Liver (tissue), 9 donors: ENCODE data around the gene SS18L1. TPM values are rescaled to one million over a fixed set of nuclear protein-coding genes. Genes with fewer than 3 reads are reported as not detected.
A peak's percentile ranks its signal among the peaks of the same experiment; 100 is the strongest.

Experiments
- DNase-seq: peaks from one replicate; pipeline ENCODE4 v3.0.0-alpha.2; 2017; ENCODE audit warnings: low spot score
- H3K27ac ChIP-seq, 2 donors: one replicate each; pipeline ENCODE4 v1.7.0; 2013; ENCODE audit warnings: inconsistent platforms in 2 of 2, low read length in 2 of 2, control low read depth in 1 of 2, low read depth in 1 of 2, mild to moderate bottlenecking in 1 of 2
- H3K27me3 ChIP-seq, 4 donors: one replicate each; pipeline versions ENCODE4 v1.6.1 to v1.7.0; 2013; ENCODE audit warnings: low read length in 3 of 4, inconsistent platforms in 1 of 4, mild to moderate bottlenecking in 1 of 4, moderate library complexity in 1 of 4; ENCODE audit not compliant: control insufficient read depth in 4 of 4, insufficient read depth in 4 of 4
- H3K36me3 ChIP-seq, 4 donors: one replicate each; pipeline versions ENCODE4 v1.6.1 to v1.7.0; 2013; ENCODE audit warnings: low read length in 3 of 4, mild to moderate bottlenecking in 3 of 4, low read depth in 1 of 4, moderate library complexity in 1 of 4; ENCODE audit not compliant: control insufficient read depth in 4 of 4, insufficient read depth in 3 of 4
- H3K4me1 ChIP-seq, 4 donors: one replicate each; pipeline versions ENCODE4 v1.6.1 to v1.7.0; 2013; ENCODE audit warnings: low read length in 3 of 4, mild to moderate bottlenecking in 3 of 4, moderate library complexity in 1 of 4; ENCODE audit not compliant: control insufficient read depth in 4 of 4, insufficient read depth in 4 of 4
- H3K4me3 ChIP-seq, 3 donors: one replicate each; pipeline versions ENCODE4 v1.6.1 to v1.7.0; 2013; ENCODE audit warnings: low read length in 3 of 3, control low read depth in 1 of 3, low read depth in 1 of 3, mild to moderate bottlenecking in 1 of 3
- H3K9ac ChIP-seq, 2 donors: one replicate each; pipeline ENCODE4 v1.7.0; 2013; ENCODE audit warnings: low read length in 2 of 2, mild to moderate bottlenecking in 2 of 2, moderate library complexity in 2 of 2, control low read depth in 1 of 2, low read depth in 1 of 2
- H3K9me3 ChIP-seq, 4 donors: one replicate each; pipeline versions ENCODE4 v1.6.1 to v1.7.0; 2013; ENCODE audit warnings: low read length in 3 of 4; ENCODE audit not compliant: control insufficient read depth in 4 of 4
- EGR1 ChIP-seq, 2 donors: IDR thresholded peaks; 2 replicates each; pipeline ENCODE4 v1.6.1; 2016 to 2018; ENCODE audit warnings: antibody characterized with exemption in 2 of 2, low read depth in 2 of 2
- FOXA1 ChIP-seq: IDR thresholded peaks from 2 replicates; pipeline ENCODE4 v1.6.1; 2016; ENCODE audit warnings: antibody characterized with exemption
- GABPA ChIP-seq, 2 donors: IDR thresholded peaks in 1 of 2; conservative IDR thresholded peaks in 1 of 2; 2 replicates each; pipeline ENCODE4 v1.6.1; 2016; ENCODE audit warnings: antibody characterized with exemption in 2 of 2, mild to moderate bottlenecking in 1 of 2, moderate library complexity in 1 of 2
- HNF4A ChIP-seq, 2 donors: conservative IDR thresholded peaks; 2 replicates each; pipeline ENCODE4 v1.6.1; 2016; ENCODE audit warnings: antibody characterized with exemption in 2 of 2, mild to moderate bottlenecking in 2 of 2
- HNF4G ChIP-seq: IDR thresholded peaks from 2 replicates; pipeline ENCODE4 v1.6.1; 2016; ENCODE audit warnings: antibody characterized with exemption
- JUND ChIP-seq, 2 donors: IDR thresholded peaks; 2 replicates each; pipeline ENCODE4 v1.6.1; 2016; ENCODE audit warnings: antibody characterized with exemption in 2 of 2
- NR2F2 ChIP-seq: IDR thresholded peaks from 2 replicates; pipeline ENCODE4 v1.6.1; 2016; ENCODE audit warnings: antibody characterized with exemption
- RAD21 ChIP-seq, 2 donors: IDR thresholded peaks; 2 replicates each; pipeline ENCODE4 v1.6.1; 2016; ENCODE audit warnings: antibody characterized with exemption in 2 of 2, mild to moderate bottlenecking in 2 of 2
- RXRA ChIP-seq, 2 donors: IDR thresholded peaks; 2 replicates each; pipeline ENCODE4 v1.6.1; 2017 to 2018; ENCODE audit warnings: antibody characterized with exemption in 2 of 2, mild to moderate bottlenecking in 1 of 2
- TAF1 ChIP-seq: conservative IDR thresholded peaks from 2 replicates; pipeline ENCODE4 v1.6.1; 2016; ENCODE audit warnings: antibody characterized with exemption, mild to moderate bottlenecking
- YY1 ChIP-seq: IDR thresholded peaks from 2 replicates; pipeline ENCODE4 v1.6.1; 2016; ENCODE audit warnings: antibody characterized with exemption, mild to moderate bottlenecking
- WGBS: extraction: QIAGEN DNeasy Blood & Tissue Kit; methylation state at CpG from one replicate; pipeline ENCODE4 v1.1.7; 2013; 5-methylcytosine and 5-hydroxymethylcytosine counted together
- polyA plus RNA-seq, 2 donors: library from polyadenylated mRNA; stranded (reverse) in 1 of 2; unstranded in 1 of 2; fragments of 200-250 nt in 1 of 2; fragments of >200 nt in 1 of 2; fragmentation: Nextera tagmentation in 1 of 2; extraction: Ambion mirVana in 1 of 2; gene quantifications; one replicate each; pipeline versions ENCODE4 v1.2.1 to v1.2.3, GENCODE V29; 2013 to 2015
- total RNA-seq, 2 donors: library from RNA; depleted of rRNA; stranded (reverse); fragments of >200 nt; gene quantifications; one replicate each; pipeline ENCODE4 v1.2.3, GENCODE V29; 2014
- TF ChIP-seq, protein P1 (sequence below): IDR thresholded peaks from 2 replicates; pipeline ENCODE4 v1.6.1; 2016; ENCODE audit warnings: antibody characterized with exemption
- TF ChIP-seq, protein P2 (sequence below): IDR thresholded peaks from 2 replicates; pipeline ENCODE4 v1.6.1; 2016; ENCODE audit warnings: antibody characterized with exemption, mild to moderate bottlenecking
- TF ChIP-seq, protein P3 (sequence below): IDR thresholded peaks from 2 replicates; pipeline ENCODE4 v1.6.1; 2016; ENCODE audit warnings: antibody characterized with exemption
- TF ChIP-seq, protein P4 (sequence below): IDR thresholded peaks from 2 replicates; pipeline ENCODE4 v1.6.1; 2016; ENCODE audit warnings: antibody characterized with exemption
- donor health status: healthy.
- donor health status: healthy.
- donor health status: healthy.
- donor health status: healthy.
- donor health status: healthy.

Gene SS18L1, protein sequence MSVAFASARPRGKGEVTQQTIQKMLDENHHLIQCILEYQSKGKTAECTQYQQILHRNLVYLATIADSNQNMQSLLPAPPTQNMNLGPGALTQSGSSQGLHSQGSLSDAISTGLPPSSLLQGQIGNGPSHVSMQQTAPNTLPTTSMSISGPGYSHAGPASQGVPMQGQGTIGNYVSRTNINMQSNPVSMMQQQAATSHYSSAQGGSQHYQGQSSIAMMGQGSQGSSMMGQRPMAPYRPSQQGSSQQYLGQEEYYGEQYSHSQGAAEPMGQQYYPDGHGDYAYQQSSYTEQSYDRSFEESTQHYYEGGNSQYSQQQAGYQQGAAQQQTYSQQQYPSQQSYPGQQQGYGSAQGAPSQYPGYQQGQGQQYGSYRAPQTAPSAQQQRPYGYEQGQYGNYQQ
- total RNA-seq (10 to 100 TPM; 17.3 to 24.3 TPM), polyA plus RNA-seq (10 to 100 TPM in 1 of 2 donors, 1 to 10 TPM in 1; 6.1 to 16.1 TPM)

DNA sequence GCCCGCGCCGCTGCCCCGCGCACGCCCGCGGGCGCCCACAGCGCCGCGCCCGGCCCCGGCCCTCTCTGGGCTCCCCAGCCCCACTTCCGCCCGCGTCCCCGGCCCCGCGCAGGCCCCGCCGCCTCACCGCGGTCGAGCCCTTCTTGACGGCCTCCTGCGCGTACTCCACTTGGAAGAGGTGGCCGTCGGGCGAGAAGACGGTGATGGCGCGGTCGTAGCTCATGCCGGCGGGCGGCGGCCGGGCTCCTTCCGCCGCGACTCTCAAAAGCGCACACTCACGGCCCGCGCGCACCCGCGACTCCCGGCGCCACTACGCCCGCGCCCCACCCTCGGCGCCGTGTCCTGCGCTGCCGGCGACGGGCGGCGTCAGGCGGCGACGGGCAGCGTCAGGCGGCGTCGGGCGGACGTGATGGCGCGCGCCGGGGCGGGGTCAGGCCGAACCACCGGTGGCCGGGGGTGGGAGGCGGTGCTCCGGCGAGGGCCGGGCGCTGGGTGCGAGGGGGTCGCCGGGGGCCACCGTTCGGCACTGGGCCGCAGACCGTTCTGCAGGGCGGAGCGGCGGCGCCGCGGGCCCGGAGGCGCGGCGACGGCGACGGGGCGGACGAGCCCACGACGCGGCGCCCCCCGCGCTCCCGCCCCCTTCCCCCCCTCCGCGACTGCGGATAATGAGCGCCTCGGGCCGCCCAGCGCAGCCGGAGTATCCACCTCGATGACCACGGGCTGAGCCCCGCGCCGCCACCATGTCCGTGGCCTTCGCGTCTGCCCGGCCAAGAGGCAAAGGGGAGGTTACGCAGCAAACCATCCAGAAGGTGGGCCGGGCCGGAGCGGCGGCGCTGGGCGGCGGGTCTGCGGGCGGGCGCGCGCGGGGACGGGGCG, at the start of gene SS18L1, which contains the start of gene PSMA7:
TSS of gene SS18L1 (plus strand) at position 689 of the 876 bp plus-strand sequence. CDS start at position 741, 52 bp downstream.
TSS of gene PSMA7 (minus strand) at position 314 of the 876 bp plus-strand sequence. CDS start at position 223, 91 bp downstream.
- TF ChIP-seq YY1 (peak; percentile 75), TAF1 (no peak)
- H3K9ac ChIP-seq, result peak within 1 kb of the TSS; percentile 87 to 95
- peak within 1 kb of the TSS; percentile 74 to 94 (median 82) for H3K4me3 ChIP-seq
- no peaks in the 10 kb centered on the region for H3K9me3 ChIP-seq
- DNase-seq, result peak; percentile 89
- peaks cover 23 to 57% (median 48%) of the 10 kb centered on the region in 4 donors for H3K4me1 ChIP-seq
- H3K27ac ChIP-seq, result peak within 1 kb of the TSS; percentile 86 to 90
- H3K36me3 ChIP-seq, result peaks cover 8 to 22% (median 19%) of the 10 kb centered on the region in 4 donors
- WGBS, result under 1% methylated on average over 145 of the region's 148 CpGs
- no peaks in the 10 kb centered on the region for H3K27me3 ChIP-seq

DNA sequence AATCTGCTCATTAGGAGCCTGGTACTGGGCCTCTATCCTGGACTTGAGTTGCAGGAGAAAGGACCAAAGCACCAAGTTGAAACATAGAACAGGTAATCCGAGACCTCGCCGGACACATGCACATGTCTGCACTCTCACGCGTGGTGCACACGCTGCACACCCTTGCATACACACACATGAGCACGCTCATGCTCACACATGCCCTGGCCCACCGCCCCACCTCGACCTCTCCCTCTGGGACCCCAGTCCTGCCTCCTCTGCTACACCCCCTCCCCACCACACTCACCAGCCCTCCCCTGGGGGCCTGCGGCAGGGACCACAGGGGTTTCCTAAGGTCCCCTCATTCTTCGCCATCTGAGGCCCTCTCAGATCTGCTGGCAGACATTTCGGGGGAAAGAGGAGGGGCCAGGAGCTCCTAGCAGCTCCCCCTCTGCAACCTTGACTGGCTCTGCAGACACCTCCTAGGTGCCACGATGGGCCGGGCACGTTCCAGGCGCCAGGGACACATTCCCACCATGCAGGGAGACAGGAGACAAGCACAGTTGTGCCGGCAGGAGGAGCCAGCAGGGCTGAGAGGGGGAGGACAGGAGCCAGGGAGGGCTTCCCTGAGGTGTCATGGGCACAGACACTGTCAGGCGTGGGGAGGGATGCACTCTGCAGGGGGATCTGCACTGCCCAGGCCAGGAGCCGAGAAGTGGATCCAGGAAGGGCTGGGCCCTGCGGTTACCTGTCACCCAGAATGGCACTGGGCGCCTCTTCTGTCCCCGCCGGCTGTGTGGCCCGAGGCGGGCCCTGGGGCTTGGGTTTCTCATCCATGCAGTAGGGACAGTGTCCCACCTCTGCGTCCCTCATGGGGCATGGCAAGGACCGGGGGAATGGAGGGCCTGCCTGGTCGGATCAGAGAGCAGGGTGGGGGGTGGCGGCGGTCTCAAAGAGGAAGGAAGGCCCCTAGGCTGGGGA, 46.9 kb upstream of the SS18L1 start:
- WGBS, result 91% methylated on average over 30 of the region's 30 CpGs
- Histone ChIP-seq H3K4me3 (no peak overlapping the region), H3K9me3 (peaks cover 3 to 10% (median 7%) of the 10 kb centered on the region in 4 donors), H3K27me3 (peaks cover 0 to 3% (median 1%) of the 10 kb centered on the region in 4 donors), H3K27ac (no peak overlapping the region), H3K9ac (no peak overlapping the region), H3K36me3 (no peaks in the 10 kb centered on the region), H3K4me1 (no peaks in the 10 kb centered on the region)
- no peak for DNase-seq
- TF ChIP-seq HNF4A (conservative IDR thresholded peaks at IDR 0.05), result no peak
- no peak for TF ChIP-seq EGR1 (IDR thresholded peaks at IDR 0.05; ENCODE audit: low read depth in 2 of 2)
- TF ChIP-seq, protein P1, sequence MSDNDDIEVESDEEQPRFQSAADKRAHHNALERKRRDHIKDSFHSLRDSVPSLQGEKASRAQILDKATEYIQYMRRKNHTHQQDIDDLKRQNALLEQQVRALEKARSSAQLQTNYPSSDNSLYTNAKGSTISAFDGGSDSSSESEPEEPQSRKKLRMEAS, result no peak
- TF ChIP-seq NR2F2, result no peak
- TF ChIP-seq HNF4G, result no peak
- TF ChIP-seq GABPA (IDR thresholded peaks at IDR 0.05 in 1 of 2, conservative IDR thresholded peaks at IDR 0.05 in 1 of 2), result no peak

DNA sequence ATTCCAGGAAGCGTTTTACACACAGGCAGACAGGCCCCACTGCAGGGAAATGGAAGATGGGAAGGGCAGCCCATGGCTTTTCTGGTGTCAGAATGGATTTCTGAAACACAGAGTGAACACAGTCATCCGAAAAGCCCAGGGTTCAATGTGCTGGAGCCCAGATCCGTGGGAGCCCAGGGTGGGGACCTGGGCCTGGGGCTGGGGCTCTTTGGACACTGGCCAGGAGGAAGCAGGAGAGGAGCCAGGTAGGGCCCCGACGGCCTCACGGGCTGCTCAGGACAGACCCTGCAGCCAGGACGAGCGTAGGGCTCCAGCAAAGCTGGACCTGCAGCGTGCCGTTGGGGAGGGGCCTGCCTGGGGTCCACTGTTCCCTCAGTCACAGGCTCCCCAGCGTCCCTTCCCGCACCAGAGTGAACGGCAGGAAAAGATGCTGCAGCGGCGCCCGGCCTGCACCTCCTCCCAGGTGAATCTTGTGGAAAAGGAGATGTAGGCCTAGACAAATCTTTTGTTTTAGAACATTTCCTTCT, 45.6 kb upstream of the SS18L1 start:
- H3K9ac ChIP-seq, result no peak overlapping the region
- no peak for DNase-seq
- TF ChIP-seq, protein P1, result no peak
- TF ChIP-seq GABPA (IDR thresholded peaks at IDR 0.05 in 1 of 2, conservative IDR thresholded peaks at IDR 0.05 in 1 of 2) (no peak), JUND (IDR thresholded peaks at IDR 0.05) (no peak), FOXA1 (no peak), RXRA (IDR thresholded peaks at IDR 0.05) (no peak), YY1 (no peak), RAD21 (IDR thresholded peaks at IDR 0.05) (no peak), EGR1 (IDR thresholded peaks at IDR 0.05; ENCODE audit: low read depth in 2 of 2) (no peak), NR2F2 (no peak), TAF1 (no peak)
- TF ChIP-seq, protein P2, sequence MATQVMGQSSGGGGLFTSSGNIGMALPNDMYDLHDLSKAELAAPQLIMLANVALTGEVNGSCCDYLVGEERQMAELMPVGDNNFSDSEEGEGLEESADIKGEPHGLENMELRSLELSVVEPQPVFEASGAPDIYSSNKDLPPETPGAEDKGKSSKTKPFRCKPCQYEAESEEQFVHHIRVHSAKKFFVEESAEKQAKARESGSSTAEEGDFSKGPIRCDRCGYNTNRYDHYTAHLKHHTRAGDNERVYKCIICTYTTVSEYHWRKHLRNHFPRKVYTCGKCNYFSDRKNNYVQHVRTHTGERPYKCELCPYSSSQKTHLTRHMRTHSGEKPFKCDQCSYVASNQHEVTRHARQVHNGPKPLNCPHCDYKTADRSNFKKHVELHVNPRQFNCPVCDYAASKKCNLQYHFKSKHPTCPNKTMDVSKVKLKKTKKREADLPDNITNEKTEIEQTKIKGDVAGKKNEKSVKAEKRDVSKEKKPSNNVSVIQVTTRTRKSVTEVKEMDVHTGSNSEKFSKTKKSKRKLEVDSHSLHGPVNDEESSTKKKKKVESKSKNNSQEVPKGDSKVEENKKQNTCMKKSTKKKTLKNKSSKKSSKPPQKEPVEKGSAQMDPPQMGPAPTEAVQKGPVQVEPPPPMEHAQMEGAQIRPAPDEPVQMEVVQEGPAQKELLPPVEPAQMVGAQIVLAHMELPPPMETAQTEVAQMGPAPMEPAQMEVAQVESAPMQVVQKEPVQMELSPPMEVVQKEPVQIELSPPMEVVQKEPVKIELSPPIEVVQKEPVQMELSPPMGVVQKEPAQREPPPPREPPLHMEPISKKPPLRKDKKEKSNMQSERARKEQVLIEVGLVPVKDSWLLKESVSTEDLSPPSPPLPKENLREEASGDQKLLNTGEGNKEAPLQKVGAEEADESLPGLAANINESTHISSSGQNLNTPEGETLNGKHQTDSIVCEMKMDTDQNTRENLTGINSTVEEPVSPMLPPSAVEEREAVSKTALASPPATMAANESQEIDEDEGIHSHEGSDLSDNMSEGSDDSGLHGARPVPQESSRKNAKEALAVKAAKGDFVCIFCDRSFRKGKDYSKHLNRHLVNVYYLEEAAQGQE, result no peak
- TF ChIP-seq, protein P3, sequence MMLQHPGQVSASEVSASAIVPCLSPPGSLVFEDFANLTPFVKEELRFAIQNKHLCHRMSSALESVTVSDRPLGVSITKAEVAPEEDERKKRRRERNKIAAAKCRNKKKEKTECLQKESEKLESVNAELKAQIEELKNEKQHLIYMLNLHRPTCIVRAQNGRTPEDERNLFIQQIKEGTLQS, result no peak
- TF ChIP-seq, protein P4, sequence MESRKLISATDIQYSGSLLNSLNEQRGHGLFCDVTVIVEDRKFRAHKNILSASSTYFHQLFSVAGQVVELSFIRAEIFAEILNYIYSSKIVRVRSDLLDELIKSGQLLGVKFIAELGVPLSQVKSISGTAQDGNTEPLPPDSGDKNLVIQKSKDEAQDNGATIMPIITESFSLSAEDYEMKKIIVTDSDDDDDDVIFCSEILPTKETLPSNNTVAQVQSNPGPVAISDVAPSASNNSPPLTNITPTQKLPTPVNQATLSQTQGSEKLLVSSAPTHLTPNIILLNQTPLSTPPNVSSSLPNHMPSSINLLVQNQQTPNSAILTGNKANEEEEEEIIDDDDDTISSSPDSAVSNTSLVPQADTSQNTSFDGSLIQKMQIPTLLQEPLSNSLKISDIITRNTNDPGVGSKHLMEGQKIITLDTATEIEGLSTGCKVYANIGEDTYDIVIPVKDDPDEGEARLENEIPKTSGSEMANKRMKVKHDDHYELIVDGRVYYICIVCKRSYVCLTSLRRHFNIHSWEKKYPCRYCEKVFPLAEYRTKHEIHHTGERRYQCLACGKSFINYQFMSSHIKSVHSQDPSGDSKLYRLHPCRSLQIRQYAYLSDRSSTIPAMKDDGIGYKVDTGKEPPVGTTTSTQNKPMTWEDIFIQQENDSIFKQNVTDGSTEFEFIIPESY, result no peak
- 82% methylated on average over 16 of the region's 16 CpGs for WGBS
- H3K4me3 ChIP-seq, result no peak overlapping the region
- H3K9me3 ChIP-seq, result peaks cover 3 to 14% (median 7%) of the 10 kb centered on the region in 4 donors
- H3K36me3 ChIP-seq, result no peaks in the 10 kb centered on the region
- peaks cover 0 to 4% (median 1%) of the 10 kb centered on the region in 4 donors for H3K27me3 ChIP-seq
- H3K4me1 ChIP-seq, result no peaks in the 10 kb centered on the region
- H3K27ac ChIP-seq, result no peak overlapping the region
